NK-92 (cell line): Measurements from ENCODE around the gene PAIP2.
A peak's percentile ranks its signal among the peaks of the same experiment; 100 is the strongest.
"Not testable (repeated sequence)": the region's sequence is repeated elsewhere in the genome, so short reads cannot be mapped to it uniquely, and the experiment has no call there.

Source experiments
- DNase-seq: peaks from one replicate; lab custom pipeline; 2025; ENCODE audit not compliant: unreplicated experiment; lab: John Stamatoyannopoulos, UW

Gene PAIP2, protein sequence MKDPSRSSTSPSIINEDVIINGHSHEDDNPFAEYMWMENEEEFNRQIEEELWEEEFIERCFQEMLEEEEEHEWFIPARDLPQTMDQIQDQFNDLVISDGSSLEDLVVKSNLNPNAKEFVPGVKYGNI

GRCh38 chr5:139341689-139342422 lies at the start of gene PAIP2:
Gene PAIP2 (plus strand): TSS chr5:139341854. CDS start chr5:139363785, 21,931 bp downstream.
- DNase-seq = peak; percentile 88

DNA sequence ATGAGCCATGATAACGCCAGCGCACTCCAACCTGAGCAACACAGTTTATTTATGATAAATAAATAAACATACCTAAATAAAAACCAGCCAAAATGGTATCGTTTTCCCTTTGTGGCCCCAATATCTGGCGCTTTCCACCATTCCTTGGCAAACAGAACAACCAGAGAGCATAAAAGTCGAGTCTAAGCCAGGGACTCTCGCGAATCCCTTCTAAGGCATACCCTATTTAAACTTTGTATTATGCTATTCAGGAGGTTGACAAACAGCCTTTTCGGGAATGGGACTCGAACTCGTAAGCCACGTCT lies 48.5 kb upstream of the PAIP2 start:
- no peak for DNase-seq

- peak; percentile 42 for DNase-seq
These were observed 47.9 kb upstream of the PAIP2 start, which contains the start of gene MATR3 for GRCh38 chr5:139293507-139294373. Gene MATR3 (plus strand): TSS chr5:139293740. CDS start chr5:139307416, 13,676 bp downstream.

- DNase-seq = no peak
These were observed 47.1 kb upstream of the PAIP2 start for GRCh38 chr5:139294374-139295165.

GRCh38 chr5:139295346-139296057 lies 46.2 kb upstream of the PAIP2 start:
- no peak for DNase-seq

- no peak for DNase-seq
These were observed 45.5 kb upstream of the PAIP2 start for GRCh38 chr5:139296198-139296597.

- DNase-seq = no peak
These were observed 44.8 kb upstream of the PAIP2 start for GRCh38 chr5:139296862-139297326.

- DNase-seq = no peak
These were observed 44.1 kb upstream of the PAIP2 start for GRCh38 chr5:139297439-139298133.

- no peak for DNase-seq
These were observed 43.4 kb upstream of the PAIP2 start for GRCh38 chr5:139298242-139298641.

GRCh38 chr5:139299486-139299885 lies 42.2 kb upstream of the PAIP2 start:
- no peak for DNase-seq

DNA sequence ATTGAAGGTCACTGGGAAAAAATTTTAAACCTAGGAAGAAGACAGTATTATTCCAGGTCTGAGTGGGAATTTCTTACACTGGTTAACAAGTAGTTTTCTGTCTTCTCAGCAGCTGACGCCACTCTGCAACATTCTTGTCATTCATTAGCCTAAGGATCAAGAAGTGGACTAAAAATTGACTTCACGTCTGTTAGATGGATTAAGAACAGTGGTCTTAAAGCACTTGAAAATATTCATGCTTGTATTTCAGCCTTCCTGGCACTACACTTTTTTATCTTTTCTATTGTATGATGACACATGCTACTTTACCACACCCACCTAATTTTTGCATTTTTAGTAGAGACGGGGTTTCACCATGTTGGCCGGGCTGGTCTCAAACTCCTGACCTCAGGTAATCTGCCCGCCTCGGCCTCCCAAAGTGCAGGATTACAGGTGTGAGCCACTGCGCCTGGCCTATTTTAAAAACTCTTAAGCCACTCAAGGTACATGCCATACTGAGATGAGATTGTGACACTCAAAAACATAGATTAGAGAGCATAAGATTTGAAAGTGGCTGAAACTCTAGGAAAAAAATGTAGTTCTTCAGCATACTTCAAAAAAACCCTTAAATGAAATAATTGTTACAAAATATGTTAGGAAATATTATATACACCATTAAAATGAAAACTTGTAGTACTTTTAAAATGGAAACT lies 39.7 kb upstream of the PAIP2 start:
- DNase-seq = no peak

GRCh38 chr5:139304391-139305324 lies 37.0 kb upstream of the PAIP2 start:
- DNase-seq = no peak

GRCh38 chr5:139306197-139306596 lies 35.5 kb upstream of the PAIP2 start:
- no peak for DNase-seq

DNA sequence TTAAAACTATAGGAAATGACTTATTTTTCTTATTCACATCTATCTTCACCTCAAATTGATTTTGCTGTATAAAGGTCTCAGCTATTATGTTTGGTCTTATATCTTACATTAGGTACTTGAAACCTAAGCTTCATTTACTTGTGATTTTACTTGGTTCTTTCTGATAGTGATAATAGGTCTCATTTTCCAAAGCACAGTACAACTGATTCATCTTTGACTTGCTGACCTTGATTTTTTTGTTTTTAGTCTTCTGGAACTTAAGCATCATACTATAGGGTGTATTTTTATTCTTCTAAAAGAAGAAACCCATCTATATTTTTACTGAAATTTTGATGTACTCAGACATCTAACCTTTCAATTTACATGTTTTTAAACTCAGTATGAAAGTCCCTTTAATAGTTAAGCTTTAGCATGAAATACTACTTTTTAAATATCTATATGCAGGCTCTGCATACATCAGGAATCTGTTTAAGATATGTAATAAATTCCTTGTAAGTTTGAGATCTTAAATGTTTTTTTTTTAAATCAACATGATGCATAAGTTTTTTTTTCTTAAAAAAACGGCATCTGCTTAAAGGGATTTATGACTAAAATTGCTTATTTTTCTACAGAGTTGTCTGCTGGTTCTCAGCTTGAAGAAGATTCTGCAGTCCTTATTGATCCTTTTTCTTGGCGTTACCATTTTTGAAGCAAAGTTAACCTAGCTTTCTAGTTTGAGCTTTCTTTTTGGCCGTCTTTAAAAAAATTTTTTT lies 34.9 kb upstream of the PAIP2 start:
- DNase-seq = no peak

DNA sequence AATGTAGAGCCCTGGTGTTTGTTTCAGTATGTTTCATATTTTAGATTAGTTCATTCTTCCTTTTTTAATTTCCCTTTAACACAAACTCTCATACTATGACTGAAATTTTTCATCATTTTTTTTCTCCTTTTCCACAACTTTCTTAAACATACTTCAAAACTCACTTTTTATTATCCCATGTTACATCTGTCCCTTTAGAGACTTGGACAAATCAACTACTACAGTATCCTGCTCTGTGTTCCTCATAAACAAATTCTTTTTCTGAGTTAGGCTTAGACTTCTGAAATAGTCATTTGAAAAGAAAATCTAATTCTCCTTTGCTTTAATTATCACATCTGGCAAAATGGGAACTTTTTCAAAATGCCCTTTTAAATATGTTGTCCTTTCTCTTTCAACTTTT lies 32.9 kb upstream of the PAIP2 start:
- DNase-seq = no peak

- not testable (repeated sequence) for DNase-seq
These were observed 30.9 kb upstream of the PAIP2 start for GRCh38 chr5:139310715-139311186.

GRCh38 chr5:139312075-139312474 lies 29.6 kb upstream of the PAIP2 start:
- DNase-seq = no peak
